IMR-90 (cell line): ENCODE measurements around the gene BCL2L13. TPM values are rescaled to one million over a fixed set of nuclear protein-coding genes. Genes with fewer than 3 reads are reported as not detected.

Experiments used
- ATAC-seq: fragments of 200-7000 bp; cut with Tn5 transposase; 2 replicates; pipeline ENCODE4 v1.9.1; 2020; ENCODE audit warnings: low read depth, mild to moderate bottlenecking, moderate library complexity
- BruUV-seq: library from RNA; stranded (reverse); fragments of 400-500 nt; replicated peaks from 2 replicates; lab custom pipeline; 2021; lab: Mats Ljungman, UMichigan
- CTCF ChIA-PET: fragments of 300-600 bp; formaldehyde crosslinking; extraction: SDS; loops from one replicate; lab custom pipeline; 2021; ENCODE audit warnings: antibody characterized with exemption; lab: Yijun Ruan, JAX
- POLR2A ChIA-PET: fragments of 300-600 bp; sonication (Branson Sonifier 250); formaldehyde crosslinking; loops from one replicate; lab custom pipeline; 2022; ENCODE audit warnings: antibody characterized with exemption; ENCODE audit not compliant: unreplicated experiment; lab: Charles Lee
- DNase-seq: peaks from one replicate; pipeline ENCODE4 v3.0.0; 2013
- H2AFZ ChIP-seq: replicated peaks from 2 replicates; pipeline ENCODE3; 2013; ENCODE audit warnings: low read length, mild to moderate bottlenecking; ENCODE audit not compliant: poor library complexity
- H2AK5ac ChIP-seq: 2 replicates; pipeline ENCODE4 v1.6.1; 2013; ENCODE audit warnings: low read depth, low read length, inconsistent platforms
- H2AK9ac ChIP-seq: replicated peaks from 2 replicates; pipeline ENCODE3; 2013; ENCODE audit warnings: mild to moderate bottlenecking, low read depth, low read length, moderate library complexity; ENCODE audit not compliant: poor library complexity
- H2BK120ac ChIP-seq: 2 replicates; pipeline ENCODE4 v1.6.1; 2013; ENCODE audit warnings: low read depth, low read length, inconsistent platforms
- H2BK15ac ChIP-seq: 3 replicates; pipeline ENCODE4 v1.6.1; 2013; ENCODE audit warnings: low read depth, low read length, inconsistent platforms
- H2BK20ac ChIP-seq: 2 replicates; pipeline ENCODE4 v1.6.1; 2013; ENCODE audit warnings: low read depth, mild to moderate bottlenecking, inconsistent platforms, low read length, moderate library complexity
- H2BK5ac ChIP-seq: 2 replicates; pipeline ENCODE4 v1.6.1; 2013; ENCODE audit warnings: mild to moderate bottlenecking, low read depth, low read length, inconsistent platforms; ENCODE audit not compliant: poor library complexity, severe bottlenecking
- H3K14ac ChIP-seq: replicated peaks from 2 replicates; pipeline ENCODE4 v1.6.1; 2013; ENCODE audit warnings: low read depth, low read length, inconsistent platforms
- H3K18ac ChIP-seq: 2 replicates; pipeline ENCODE4 v1.6.1; 2013; ENCODE audit warnings: low read depth, low read length, control low read depth
- H3K23ac ChIP-seq: 2 replicates; pipeline ENCODE4 v1.6.1; 2013; ENCODE audit warnings: low read depth, low read length, inconsistent platforms
- H3K27ac ChIP-seq: 2 replicates; pipeline ENCODE4 v1.5.1; 2013; ENCODE audit warnings: mild to moderate bottlenecking, control low read depth, low read length; ENCODE audit not compliant: insufficient read depth
- H3K27me3 ChIP-seq: 2 replicates; pipeline ENCODE4 v1.6.1; 2013; ENCODE audit warnings: low read length; ENCODE audit not compliant: control insufficient read depth, insufficient read depth
- H3K36me3 ChIP-seq: 2 replicates; pipeline ENCODE4 v1.6.1; 2013; ENCODE audit warnings: low read length, mixed read lengths; ENCODE audit not compliant: control insufficient read depth, insufficient read depth
- H3K4ac ChIP-seq: 2 replicates; pipeline ENCODE4 v1.6.1; 2013; ENCODE audit warnings: low read depth, low read length, inconsistent platforms
- H3K4me1 ChIP-seq: 2 replicates; pipeline ENCODE4 v1.6.1; 2013; ENCODE audit warnings: low read length, mixed read lengths; ENCODE audit not compliant: control insufficient read depth, insufficient read depth
- H3K4me2 ChIP-seq: 2 replicates; pipeline ENCODE4 v1.6.1; 2013; ENCODE audit warnings: low read depth, mild to moderate bottlenecking, control low read depth, low read length, moderate library complexity
- H3K4me3 ChIP-seq: 2 replicates; pipeline ENCODE4 v1.5.1; 2013; ENCODE audit warnings: low read depth, mild to moderate bottlenecking, control low read depth, low read length, moderate library complexity; ENCODE audit not compliant: insufficient read depth
- H3K56ac ChIP-seq: 2 replicates; pipeline ENCODE4 v1.6.1; 2013; ENCODE audit warnings: low read length, inconsistent platforms; ENCODE audit not compliant: insufficient read depth; ENCODE audit errors: extremely low read depth
- H3K79me1 ChIP-seq, 2 experiments: 2 replicates each; pipeline ENCODE4 v1.6.1; 2013; ENCODE audit warnings: low read length in 2 of 2, inconsistent platforms in 1 of 2, low read depth in 1 of 2
- H3K9ac ChIP-seq: 2 replicates; pipeline ENCODE4 v1.6.1; 2013; ENCODE audit warnings: low read depth, low read length, control low read depth
- H3K9me1 ChIP-seq: 2 replicates; pipeline ENCODE4 v1.6.1; 2013; ENCODE audit warnings: low read length, inconsistent platforms; ENCODE audit not compliant: insufficient read depth
- H3K9me3 ChIP-seq: 2 replicates; pipeline ENCODE4 v1.6.1; 2013; ENCODE audit warnings: low read length; ENCODE audit not compliant: control insufficient read depth, insufficient read depth
- H4K20me1 ChIP-seq: 2 replicates; pipeline ENCODE4 v1.6.1; 2013; ENCODE audit warnings: low read length, inconsistent platforms; ENCODE audit not compliant: insufficient read depth
- H4K5ac ChIP-seq: 2 replicates; pipeline ENCODE4 v1.6.1; 2013; ENCODE audit warnings: mild to moderate bottlenecking, low read depth, low read length, control low read depth
- H4K8ac ChIP-seq, 2 experiments: 2 replicates each; pipeline ENCODE4 v1.6.1; 2013; ENCODE audit warnings: low read depth in 2 of 2, low read length in 2 of 2, control low read depth in 1 of 2, inconsistent platforms in 1 of 2
- H4K91ac ChIP-seq: 2 replicates; pipeline ENCODE4 v1.6.1; 2013; ENCODE audit warnings: low read depth, low read length, inconsistent platforms; ENCODE audit not compliant: insufficient read depth
- CEBPB ChIP-seq: IDR thresholded peaks from 2 replicates; pipeline ENCODE4 v1.6.1; 2012; ENCODE audit warnings: low read depth, low read length, improper control_type of control experiment
- CHD1 ChIP-seq: IDR thresholded peaks from 2 replicates; pipeline ENCODE4 v1.6.1; 2012; ENCODE audit warnings: low read depth, low read length, improper control_type of control experiment
- FOS ChIP-seq: fragments of 150-350 bp; IDR thresholded peaks from 2 replicates; pipeline ENCODE4 v1.6.1; 2016; ENCODE audit warnings: low read depth, low read length
- MAFK ChIP-seq: IDR thresholded peaks from 2 replicates; pipeline ENCODE4 v1.6.1; 2012; ENCODE audit warnings: low read depth, low read length, improper control_type of control experiment
- MAZ ChIP-seq: IDR thresholded peaks from 2 replicates; pipeline ENCODE4 v1.6.1; 2012; ENCODE audit warnings: low read depth, mild to moderate bottlenecking, low read length, improper control_type of control experiment, moderate library complexity, borderline replicate concordance
- MXI1 ChIP-seq: IDR thresholded peaks from 2 replicates; pipeline ENCODE4 v1.6.1; 2012; ENCODE audit warnings: low read depth, mild to moderate bottlenecking, low read length, moderate library complexity, borderline replicate concordance
- NFE2L2 ChIP-seq: fragments of 150-350 bp; IDR thresholded peaks from 2 replicates; pipeline ENCODE4 v1.6.1; 2016; ENCODE audit warnings: low read depth, mild to moderate bottlenecking, low read length
- RCOR1 ChIP-seq: IDR thresholded peaks from 2 replicates; pipeline ENCODE4 v1.6.1; 2012; ENCODE audit warnings: mild to moderate bottlenecking, low read length, improper control_type of control experiment; ENCODE audit not compliant: insufficient replicate concordance
- RFX5 ChIP-seq: IDR thresholded peaks from 2 replicates; pipeline ENCODE4 v1.8.0; 2012; ENCODE audit warnings: low read depth, mild to moderate bottlenecking, low read length, moderate library complexity
- SMC3 ChIP-seq: fragments of 150-350 bp; IDR thresholded peaks from 2 replicates; pipeline ENCODE4 v1.6.1; 2016; ENCODE audit warnings: low read depth, mild to moderate bottlenecking, antibody characterized with exemption, low read length, moderate library complexity
- WGBS, 2 experiments: methylation state at CpG; one replicate each; pipeline versions ENCODE4 v1.1.5 to v1.1.7; 2013; ENCODE audit warnings: missing lambda C conversion rate in 2 of 2; ENCODE audit not compliant: insufficient read length in 1 of 2; ENCODE audit errors: extremely low coverage in 2 of 2; 5-methylcytosine and 5-hydroxymethylcytosine counted together
- dilution Hi-C: fragments of 300-500 bp; cut with HindIII; formaldehyde crosslinking; loops from one replicate; pipeline ENCODE4 v1.14.3; 2018; ENCODE audit warnings: low sequenced_read_pairs; ENCODE audit not compliant: unreplicated experiment
- in situ Hi-C: fragments of 300-500 bp; cut with MboI; formaldehyde crosslinking; loops from 3 replicates; pipeline ENCODE4 v1.14.3; 2019; ENCODE audit warnings: low sequenced_read_pairs, inconsistent platforms, mixed read lengths
- intact Hi-C: fragments of 100-400 bp; cut with micrococcal nuclease; formaldehyde crosslinking; loops from 2 replicates; pipeline ENCODE4 v1.10.0; 2022
- polyA plus RNA-seq, 3 experiments: library from polyadenylated mRNA; depleted of rRNA; stranded (reverse); fragments of >200 nt; gene quantifications; 2 replicates each; pipeline ENCODE4 v1.2.3, GENCODE V29; 2012; ENCODE audit warnings: low replicate concordance in 1 of 3
- total RNA-seq: library from RNA; depleted of rRNA; stranded (reverse); fragments of >200 nt; gene quantifications from 2 replicates; pipeline ENCODE4 v1.2.3, GENCODE V29; 2012
- TF ChIP-seq, protein P1 (sequence below): conservative IDR thresholded peaks from 2 replicates; pipeline ENCODE4 v1.5.1; 2012; ENCODE audit warnings: mild to moderate bottlenecking, low read depth, low read length, improper control_type of control experiment
- TF ChIP-seq, protein P2 (sequence below): fragments of 150-350 bp; IDR thresholded peaks from 2 replicates; pipeline ENCODE4 v1.6.1; 2017; ENCODE audit warnings: mild to moderate bottlenecking, antibody characterized with exemption, low read length, low read depth

The BCL2L13 gene
- total and polyA plus RNA-seq, 2 of the 4 experiments (the other 2 are of a cell fraction): 42.6 to 86.7 TPM

DNA sequence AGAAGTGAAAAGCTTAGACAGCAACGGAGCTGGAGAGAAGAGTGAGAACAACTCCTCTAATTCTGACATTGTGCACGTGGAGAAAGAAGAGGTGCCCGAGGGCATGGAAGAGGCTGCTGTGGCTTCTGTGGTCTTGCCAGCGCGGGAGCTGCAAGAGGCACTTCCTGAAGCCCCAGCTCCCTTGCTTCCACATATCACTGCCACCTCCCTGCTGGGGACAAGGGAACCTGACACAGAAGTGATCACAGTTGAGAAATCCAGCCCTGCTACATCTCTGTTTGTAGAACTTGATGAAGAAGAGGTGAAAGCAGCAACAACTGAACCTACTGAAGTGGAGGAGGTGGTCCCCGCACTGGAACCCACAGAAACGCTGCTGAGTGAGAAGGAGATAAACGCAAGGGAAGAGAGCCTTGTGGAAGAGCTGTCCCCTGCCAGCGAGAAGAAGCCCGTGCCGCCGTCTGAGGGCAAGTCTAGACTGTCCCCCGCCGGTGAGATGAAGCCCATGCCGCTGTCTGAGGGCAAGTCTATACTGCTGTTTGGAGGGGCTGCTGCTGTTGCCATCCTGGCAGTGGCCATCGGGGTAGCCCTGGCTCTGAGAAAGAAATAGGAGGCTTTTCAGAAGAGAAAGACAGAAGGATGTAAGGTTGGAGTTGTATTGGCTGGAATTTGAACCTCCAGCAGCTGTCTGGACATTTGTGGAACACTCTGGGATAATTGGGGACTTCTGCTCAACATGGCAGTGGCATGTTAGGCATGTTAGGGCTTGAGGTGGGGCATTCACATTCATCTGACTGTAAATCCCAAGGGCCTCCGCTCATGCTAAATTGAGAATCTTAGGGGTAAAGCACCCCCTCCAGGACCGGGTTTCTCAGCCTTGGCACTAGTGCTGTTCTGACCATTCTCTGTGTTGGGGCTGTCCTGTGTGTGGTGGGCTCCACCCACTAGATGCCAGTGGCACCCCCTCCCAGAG lies 88.7 kb downstream of the BCL2L13 start:
- H3K4me3 ChIP-seq: no peak overlapping the region
- 100% methylated on average over 2 of the region's 18 CpGs; no CpG with 5 or more reads in 1 of the 2 experiments for WGBS, 2 experiments
- H2AK9ac ChIP-seq: peak overlapping the region; percentile 47
- H3K9ac ChIP-seq: peak overlapping the region; percentile 25; the same call in 1 of the 2 replicates
- H3K4ac ChIP-seq: peak overlapping the region; percentile 95
- peak overlapping the region; percentile 93 for H3K4me2 ChIP-seq
- peaks cover 27 to 57% of the 10 kb centered on the region in 2 experiments for H3K79me1 ChIP-seq
- peak overlapping the region; percentile 6 to 73 for H4K8ac ChIP-seq
- H2BK20ac ChIP-seq: peak overlapping the region; percentile 83
- POLR2A ChIA-PET: no interaction called here
- H4K91ac ChIP-seq: peak overlapping the region; percentile 91
- H3K9me1 ChIP-seq: peaks cover 36% of the 10 kb centered on the region
- in situ Hi-C loops: loop anchor here (10.0 kb wide), 1 partner anchor 162 kb away; the partner anchor contains the start of gene SLC25A18
- dilution Hi-C loops: no loop called here
- H3K56ac ChIP-seq: peak overlapping the region; percentile 88
- H2BK120ac ChIP-seq: peak overlapping the region; percentile 96
- H3K27me3 ChIP-seq: no peaks in the 10 kb centered on the region
- H4K20me1 ChIP-seq: peaks cover 5% of the 10 kb centered on the region
- DNase-seq: no peak
- H2BK15ac ChIP-seq: peak overlapping the region; percentile 68; the same call in 2 of the 3 replicates
- H3K27ac ChIP-seq: peak overlapping the region; percentile 95
- H3K9me3 ChIP-seq: no peaks in the 10 kb centered on the region
- H3K36me3 ChIP-seq: peaks cover 33% of the 10 kb centered on the region
- peak overlapping the region; percentile 93 for H2AK5ac ChIP-seq
- TSS peak; percentile 37 for BruUV-seq
- intact Hi-C loops: loop anchor here (2.0 kb wide), 1 partner anchor 88 kb away; the partner anchor contains the start of gene BCL2L13
- CTCF ChIA-PET: interaction anchor here (0.6 to 1.5 kb wide), 2 partner anchors 121 to 169 kb away, joined by 4 to 8 read pairs; no protein-coding TSS in a partner anchor
- H2BK5ac ChIP-seq: peak overlapping the region; percentile 99
- peak overlapping the region; percentile 87 for H3K23ac ChIP-seq
- peak overlapping the region; percentile 93 for H3K14ac ChIP-seq
- peak overlapping the region; percentile 59 for H2AFZ ChIP-seq
- no peak; the same call in 1 of the 2 replicates for ATAC-seq
- H3K4me1 ChIP-seq: peaks cover 29% of the 10 kb centered on the region
- H3K18ac ChIP-seq: peak overlapping the region; percentile 99
- H4K5ac ChIP-seq: peak overlapping the region; percentile 82
- TF ChIP-seq MAZ (no peak), CEBPB (no peak), CHD1 (no peak), FOS (no peak), MXI1 (no peak), RCOR1 (no peak), MAFK (no peak), SMC3 (no peak), NFE2L2 (no peak), RFX5 (no peak)
- TF ChIP-seq, protein P1, sequence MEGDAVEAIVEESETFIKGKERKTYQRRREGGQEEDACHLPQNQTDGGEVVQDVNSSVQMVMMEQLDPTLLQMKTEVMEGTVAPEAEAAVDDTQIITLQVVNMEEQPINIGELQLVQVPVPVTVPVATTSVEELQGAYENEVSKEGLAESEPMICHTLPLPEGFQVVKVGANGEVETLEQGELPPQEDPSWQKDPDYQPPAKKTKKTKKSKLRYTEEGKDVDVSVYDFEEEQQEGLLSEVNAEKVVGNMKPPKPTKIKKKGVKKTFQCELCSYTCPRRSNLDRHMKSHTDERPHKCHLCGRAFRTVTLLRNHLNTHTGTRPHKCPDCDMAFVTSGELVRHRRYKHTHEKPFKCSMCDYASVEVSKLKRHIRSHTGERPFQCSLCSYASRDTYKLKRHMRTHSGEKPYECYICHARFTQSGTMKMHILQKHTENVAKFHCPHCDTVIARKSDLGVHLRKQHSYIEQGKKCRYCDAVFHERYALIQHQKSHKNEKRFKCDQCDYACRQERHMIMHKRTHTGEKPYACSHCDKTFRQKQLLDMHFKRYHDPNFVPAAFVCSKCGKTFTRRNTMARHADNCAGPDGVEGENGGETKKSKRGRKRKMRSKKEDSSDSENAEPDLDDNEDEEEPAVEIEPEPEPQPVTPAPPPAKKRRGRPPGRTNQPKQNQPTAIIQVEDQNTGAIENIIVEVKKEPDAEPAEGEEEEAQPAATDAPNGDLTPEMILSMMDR: no peak
- TF ChIP-seq, protein P2, sequence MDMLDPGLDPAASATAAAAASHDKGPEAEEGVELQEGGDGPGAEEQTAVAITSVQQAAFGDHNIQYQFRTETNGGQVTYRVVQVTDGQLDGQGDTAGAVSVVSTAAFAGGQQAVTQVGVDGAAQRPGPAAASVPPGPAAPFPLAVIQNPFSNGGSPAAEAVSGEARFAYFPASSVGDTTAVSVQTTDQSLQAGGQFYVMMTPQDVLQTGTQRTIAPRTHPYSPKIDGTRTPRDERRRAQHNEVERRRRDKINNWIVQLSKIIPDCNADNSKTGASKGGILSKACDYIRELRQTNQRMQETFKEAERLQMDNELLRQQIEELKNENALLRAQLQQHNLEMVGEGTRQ: no peak
